Astrocyte (in vitro differentiated cells and primary cell): ENCODE data around the gene CACNA1C.

Experiments used
- CTCF ChIP-seq: IDR thresholded peaks from 2 replicates; pipeline ENCODE4 v1.5.1; 2011; ENCODE audit warnings: low read depth, mild to moderate bottlenecking, inconsistent platforms, low read length, moderate library complexity; ENCODE audit not compliant: insufficient read depth
- EZH2 ChIP-seq: IDR thresholded peaks from 2 replicates; pipeline ENCODE4 v1.6.1; 2012; ENCODE audit warnings: mild to moderate bottlenecking, low read length, inconsistent platforms; ENCODE audit not compliant: insufficient read depth

GRCh38 chr12:2075508-2076195 lies 22.9 kb downstream of the CACNA1C start:
- no peak for TF ChIP-seq CTCF
- TF ChIP-seq EZH2: no peak
